H1 (cell line): Measurements from ENCODE around the gene IL31RA.

Experiments used
- CBX5 ChIP-seq: fragments of 300-800, 300-1000 bp; sonication (generic); IDR thresholded peaks from 2 replicates; pipeline ENCODE4 v1.7.1; 2016; ENCODE audit warnings: antibody characterized with exemption, low read length, low read depth
- JUN ChIP-seq: IDR thresholded peaks from 2 replicates; pipeline ENCODE4 v1.6.1; 2011; ENCODE audit warnings: low read depth, mild to moderate bottlenecking, improper control_type of control experiment, low read length
- POLR2AphosphoS5 ChIP-seq: IDR thresholded peaks from 2 replicates; pipeline ENCODE4 v1.6.1; 2011; ENCODE audit warnings: low read depth, low read length
- TAF1 ChIP-seq: IDR thresholded peaks from 2 replicates; pipeline ENCODE4 v1.6.1; 2011; ENCODE audit warnings: mild to moderate bottlenecking, low read depth, low read length

DNA sequence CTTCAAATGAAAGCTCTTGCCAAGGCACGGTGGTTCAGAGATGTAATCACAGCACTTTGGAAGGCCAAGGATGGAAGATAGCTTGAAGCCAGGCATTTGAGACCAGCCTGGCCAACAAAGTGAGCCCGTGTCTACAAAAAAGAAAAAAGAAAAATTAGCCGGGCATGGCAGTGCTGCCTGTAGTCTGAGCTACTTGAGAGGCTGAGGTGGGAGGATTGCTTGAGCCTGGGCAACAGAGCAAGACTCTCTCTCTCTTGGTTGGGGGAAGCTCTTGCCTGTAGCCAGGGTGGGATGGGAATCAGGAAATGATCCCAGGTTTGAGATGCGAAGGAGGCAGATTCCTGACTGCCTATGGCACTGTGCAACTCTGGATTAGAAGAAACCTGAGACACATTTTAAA is 81.5 kb downstream of the IL31RA start:
- no peak for TF ChIP-seq JUN
- TF ChIP-seq TAF1, result no peak
- TF ChIP-seq POLR2AphosphoS5, result no peak
- TF ChIP-seq CBX5, result no peak
